ENCODE data around the gene HTT-AS.

GRCh38 chr4:3070709-3071500, 3.4 kb downstream of the HTT-AS start:
- TF ChIP-seq, protein P1, sequence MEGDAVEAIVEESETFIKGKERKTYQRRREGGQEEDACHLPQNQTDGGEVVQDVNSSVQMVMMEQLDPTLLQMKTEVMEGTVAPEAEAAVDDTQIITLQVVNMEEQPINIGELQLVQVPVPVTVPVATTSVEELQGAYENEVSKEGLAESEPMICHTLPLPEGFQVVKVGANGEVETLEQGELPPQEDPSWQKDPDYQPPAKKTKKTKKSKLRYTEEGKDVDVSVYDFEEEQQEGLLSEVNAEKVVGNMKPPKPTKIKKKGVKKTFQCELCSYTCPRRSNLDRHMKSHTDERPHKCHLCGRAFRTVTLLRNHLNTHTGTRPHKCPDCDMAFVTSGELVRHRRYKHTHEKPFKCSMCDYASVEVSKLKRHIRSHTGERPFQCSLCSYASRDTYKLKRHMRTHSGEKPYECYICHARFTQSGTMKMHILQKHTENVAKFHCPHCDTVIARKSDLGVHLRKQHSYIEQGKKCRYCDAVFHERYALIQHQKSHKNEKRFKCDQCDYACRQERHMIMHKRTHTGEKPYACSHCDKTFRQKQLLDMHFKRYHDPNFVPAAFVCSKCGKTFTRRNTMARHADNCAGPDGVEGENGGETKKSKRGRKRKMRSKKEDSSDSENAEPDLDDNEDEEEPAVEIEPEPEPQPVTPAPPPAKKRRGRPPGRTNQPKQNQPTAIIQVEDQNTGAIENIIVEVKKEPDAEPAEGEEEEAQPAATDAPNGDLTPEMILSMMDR (IDR thresholded peaks at IDR 0.05; ENCODE audit: low read length), result no peak
- TF ChIP-seq EZH2phosphoT487 (IDR thresholded peaks at IDR 0.05; ENCODE audit: low read length), result no peak

Data from MM.1S (cell line).